Transverse colon (tissue), 4 donors: Measurements from ENCODE around the gene DNLZ. TPM values are rescaled to one million over a fixed set of nuclear protein-coding genes. Genes with fewer than 3 reads are reported as not detected.

Experiments
- DNase-seq: peaks from one replicate; pipeline ENCODE4 v3.0.0-alpha.2; 2019
- H3K27ac ChIP-seq, 4 donors: fragments of 200-600 bp; sonication (generic); 2 replicates each; pipeline ENCODE4 v1.5.1; 2016 to 2018; ENCODE audit warnings: inconsistent platforms in 4 of 4
- H3K27me3 ChIP-seq: fragments of 200-600 bp; sonication (generic); 2 replicates; pipeline ENCODE4 v1.5.1; 2017; ENCODE audit warnings: inconsistent platforms
- H3K36me3 ChIP-seq, 4 donors: fragments of 200-600 bp; sonication (generic); 2 replicates each; pipeline ENCODE4 v1.5.1; 2017 to 2019; ENCODE audit warnings: inconsistent platforms in 4 of 4
- H3K4me1 ChIP-seq, 4 donors: fragments of 200-600 bp; sonication (generic); 2 replicates each; pipeline ENCODE4 v1.5.1; 2017 to 2020; ENCODE audit warnings: inconsistent platforms in 4 of 4
- H3K4me3 ChIP-seq, 4 donors: fragments of 200-600 bp; sonication (generic); 1 replicate in 1 of 4; 2 replicates in 3 of 4; pipeline versions ENCODE4 v1.5.1 to v1.6.1; 2017 to 2019; ENCODE audit warnings: inconsistent platforms in 4 of 4
- H3K9me3 ChIP-seq, 2 donors: fragments of 200-600 bp; sonication (generic); 2 replicates each; pipeline ENCODE4 v1.5.1; 2017 to 2019; ENCODE audit warnings: inconsistent platforms in 2 of 2
- EP300 ChIP-seq: sonication (generic); formaldehyde crosslinking; IDR thresholded peaks from one replicate; pipeline ENCODE4 v1.6.1; 2017; ENCODE audit warnings: antibody characterized with exemption, low read depth
- POLR2A ChIP-seq: fragments of 450-650 bp; IDR thresholded peaks from one replicate; pipeline ENCODE4 v1.6.1; 2016; ENCODE audit warnings: antibody characterized with exemption, mild to moderate bottlenecking, moderate library complexity
- POLR2AphosphoS5 ChIP-seq, 3 donors: sonication (generic); formaldehyde crosslinking; IDR thresholded peaks; one replicate each; pipeline ENCODE4 v1.6.1; 2016; ENCODE audit warnings: antibody characterized with exemption in 3 of 3
- WGBS, 2 donors: methylation state at CpG; one replicate each; pipeline ENCODE4 v1.1.5; 2018; ENCODE audit warnings: low coverage in 1 of 2; 5-methylcytosine and 5-hydroxymethylcytosine counted together
- in situ Hi-C, 4 donors: fragments of 200-750 bp; cut with MboI; loops; one replicate each; pipeline versions ENCODE4 v1.15.0 to v1.15.1; 2017; ENCODE audit warnings: low sequenced_read_pairs in 3 of 4, low pct_ligation_motif_present in 1 of 4, low pct_unique_long_range_greater_than_20kb in 1 of 4
- intact Hi-C: fragments of 100-400 bp; cut with DNase I; formaldehyde crosslinking; loops from one replicate; pipeline ENCODE4 v1.15.1; 2023; ENCODE audit warnings: low total_unique reads
- total RNA-seq, 4 donors: library from RNA; depleted of rRNA; stranded (reverse); fragments of >200 nt; gene quantifications; one replicate each; pipeline ENCODE4 v1.1.0, GENCODE V29; 2016
- TF ChIP-seq, protein P1 (sequence below), 5 experiments: fragments of 200-600 bp in 3 of 5; fragments of 450-650 bp in 2 of 5; sonication (generic) in 3 of 5; IDR thresholded peaks; 1 replicate in 2 of 5; 2 replicates in 3 of 5; pipeline ENCODE4 v1.5.1; 2016 to 2017; ENCODE audit warnings: antibody characterized with exemption in 5 of 5, inconsistent platforms in 3 of 5, mild to moderate bottlenecking in 2 of 5, moderate library complexity in 1 of 5

The DNLZ gene
- total RNA-seq, 4 donors from 2014 or later = 6.7 to 17.3 (median 10.4) TPM

GRCh38 chr9:136361754-136362449 lies 1.6 kb downstream of the DNLZ start:
- DNase-seq = no peak
- in situ Hi-C loops = no loop called here
- no peak for TF ChIP-seq EP300
- TF ChIP-seq POLR2A = no peak
- TF ChIP-seq POLR2AphosphoS5 (IDR thresholded peaks at IDR 0.05) = peak in 1 of 3 donors; percentile 26
- TF ChIP-seq, protein P1, sequence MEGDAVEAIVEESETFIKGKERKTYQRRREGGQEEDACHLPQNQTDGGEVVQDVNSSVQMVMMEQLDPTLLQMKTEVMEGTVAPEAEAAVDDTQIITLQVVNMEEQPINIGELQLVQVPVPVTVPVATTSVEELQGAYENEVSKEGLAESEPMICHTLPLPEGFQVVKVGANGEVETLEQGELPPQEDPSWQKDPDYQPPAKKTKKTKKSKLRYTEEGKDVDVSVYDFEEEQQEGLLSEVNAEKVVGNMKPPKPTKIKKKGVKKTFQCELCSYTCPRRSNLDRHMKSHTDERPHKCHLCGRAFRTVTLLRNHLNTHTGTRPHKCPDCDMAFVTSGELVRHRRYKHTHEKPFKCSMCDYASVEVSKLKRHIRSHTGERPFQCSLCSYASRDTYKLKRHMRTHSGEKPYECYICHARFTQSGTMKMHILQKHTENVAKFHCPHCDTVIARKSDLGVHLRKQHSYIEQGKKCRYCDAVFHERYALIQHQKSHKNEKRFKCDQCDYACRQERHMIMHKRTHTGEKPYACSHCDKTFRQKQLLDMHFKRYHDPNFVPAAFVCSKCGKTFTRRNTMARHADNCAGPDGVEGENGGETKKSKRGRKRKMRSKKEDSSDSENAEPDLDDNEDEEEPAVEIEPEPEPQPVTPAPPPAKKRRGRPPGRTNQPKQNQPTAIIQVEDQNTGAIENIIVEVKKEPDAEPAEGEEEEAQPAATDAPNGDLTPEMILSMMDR (IDR thresholded peaks at IDR 0.05) = no peak
- Histone ChIP-seq H3K4me1 (peaks cover 18 to 31% (median 26%) of the 10 kb centered on the region in 4 donors), H3K27ac (peak overlapping the region; percentile 68 to 97 (median 96)), H3K4me3 (no peak overlapping the region), H3K36me3 (no peaks in the 10 kb centered on the region), H3K9me3 (no peaks in the 10 kb centered on the region), H3K27me3 (no peaks in the 10 kb centered on the region)
- intact Hi-C loops = no loop called here
- WGBS, 2 donors = 58 to 82% methylated on average over 4 to 25 of the region's 26 CpGs

- intact Hi-C loops = no loop called here
- Histone ChIP-seq H3K27me3 (no peaks in the 10 kb centered on the region), H3K27ac (peak overlapping the region; percentile 68 to 97 (median 96)), H3K4me1 (peaks cover 18 to 31% (median 26%) of the 10 kb centered on the region in 4 donors), H3K4me3 (no peak overlapping the region), H3K36me3 (no peaks in the 10 kb centered on the region), H3K9me3 (no peaks in the 10 kb centered on the region)
- TF ChIP-seq, protein P1 (IDR thresholded peaks at IDR 0.05) = no peak
- TF ChIP-seq EP300 = no peak
- TF ChIP-seq POLR2AphosphoS5 (IDR thresholded peaks at IDR 0.05) = peak in 1 of 3 donors; percentile 47
- TF ChIP-seq POLR2A = no peak
- 59 to 63% methylated on average over 6 to 21 of the region's 43 CpGs for WGBS, 2 donors
- DNase-seq = no peak
- in situ Hi-C loops = no loop called here
Observed at GRCh38 chr9:136361047-136361753, 2.3 kb downstream of the DNLZ start.

DNA sequence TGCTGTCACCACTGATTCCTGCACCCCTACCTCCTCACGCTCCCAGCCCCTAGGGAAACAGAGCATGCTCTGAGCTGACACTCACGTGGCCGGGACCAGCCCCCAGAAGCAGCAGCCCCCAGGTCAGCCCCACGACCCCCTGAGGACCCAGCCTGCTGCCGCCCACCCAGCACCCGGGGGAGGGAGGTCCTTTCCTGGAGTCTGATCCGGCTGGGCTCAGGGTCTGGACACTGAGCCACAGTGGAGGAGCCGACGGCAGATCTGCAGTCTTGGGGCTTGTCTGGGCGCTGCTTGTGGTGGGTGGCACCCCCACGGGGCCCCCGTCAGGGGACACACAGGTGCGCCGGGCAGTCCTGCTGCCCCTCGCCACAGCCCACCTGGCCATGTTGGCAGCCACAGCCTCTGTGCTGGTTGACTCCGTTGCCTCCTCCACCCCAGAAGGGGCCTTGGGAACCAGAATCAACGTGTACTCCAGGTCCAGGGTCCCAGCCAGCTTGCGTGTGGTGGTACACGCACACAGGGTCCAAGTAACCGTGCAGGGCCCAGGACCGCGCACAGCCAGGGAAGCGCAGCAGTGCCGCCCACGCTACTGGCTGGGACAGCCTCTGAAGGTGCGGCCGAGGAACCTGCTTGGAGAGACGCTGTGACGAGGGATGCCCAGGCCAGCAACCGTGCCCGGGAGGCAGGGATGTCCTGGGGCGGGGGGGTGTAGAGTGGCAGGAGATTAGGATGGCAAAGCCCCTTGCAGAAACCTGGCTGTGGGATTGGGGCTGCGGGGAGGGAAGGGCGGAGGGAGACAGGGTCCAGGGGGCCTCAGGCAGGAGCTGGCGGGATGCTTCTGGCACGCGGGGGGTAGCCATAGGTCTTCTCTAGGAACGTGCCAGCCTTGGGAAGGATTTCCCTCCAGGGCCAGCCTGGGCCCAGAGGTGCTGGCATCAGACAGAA lies 3.5 kb downstream of the DNLZ start:
- Histone ChIP-seq H3K27me3 (no peaks in the 10 kb centered on the region), H3K4me3 (no peak overlapping the region), H3K4me1 (peaks cover 18 to 31% (median 26%) of the 10 kb centered on the region in 4 donors), H3K9me3 (no peaks in the 10 kb centered on the region), H3K27ac (peak overlapping the region; percentile 68 to 97 (median 96)), H3K36me3 (no peaks in the 10 kb centered on the region)
- intact Hi-C loops (no loop called here), in situ Hi-C loops (no loop called here)
- TF ChIP-seq EP300 (no peak), POLR2A (no peak), POLR2AphosphoS5 (IDR thresholded peaks at IDR 0.05) (no peak)
- TF ChIP-seq, protein P1 (IDR thresholded peaks at IDR 0.05) = no peak
- DNase-seq = no peak
- 90% methylated on average over 30 of the region's 38 CpGs; no CpG with 5 or more reads in 1 of the 2 donors for WGBS, 2 donors

- WGBS, 2 donors = 68% methylated on average over 2 of the region's 2 CpGs; no CpG with 5 or more reads in 1 of the 2 donors
- Histone ChIP-seq H3K36me3 (no peaks in the 10 kb centered on the region), H3K4me1 (peaks cover 19 to 32% (median 25%) of the 10 kb centered on the region in 4 donors), H3K27ac (no peak overlapping the region), H3K27me3 (no peaks in the 10 kb centered on the region), H3K4me3 (no peak overlapping the region), H3K9me3 (no peaks in the 10 kb centered on the region)
- in situ Hi-C loops = no loop called here
- DNase-seq = no peak
- TF ChIP-seq, protein P1 (IDR thresholded peaks at IDR 0.05) = no peak
- TF ChIP-seq EP300 = no peak
- TF ChIP-seq POLR2AphosphoS5 (IDR thresholded peaks at IDR 0.05) = no peak
- no peak for TF ChIP-seq POLR2A
- intact Hi-C loops = no loop called here
Observed at GRCh38 chr9:136358888-136359287, 4.7 kb downstream of the DNLZ start.
